Measurements from ENCODE around the gene CDHR1.

DNA sequence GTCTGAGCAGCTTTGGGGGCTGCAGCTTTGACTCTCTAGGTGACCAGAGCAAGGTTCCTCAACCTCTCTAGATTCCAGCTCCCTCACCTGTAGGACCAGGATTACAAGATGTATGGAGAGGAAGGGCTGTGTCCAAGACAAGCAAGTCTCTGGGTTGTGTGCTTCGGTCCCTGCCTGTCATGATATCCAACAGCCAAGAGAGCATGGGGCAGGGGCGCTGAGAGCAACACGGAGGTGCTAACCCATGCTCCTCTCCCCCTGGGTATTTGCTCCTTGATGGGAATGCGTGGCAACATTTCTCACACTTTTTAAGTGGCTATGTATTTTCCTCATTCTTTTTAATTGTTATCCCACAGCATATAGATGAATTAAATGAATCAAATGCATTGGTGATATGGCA lies 10.3 kb downstream of the CDHR1 start:
- no peak for TF ChIP-seq POLR2A (IDR thresholded peaks at IDR 0.05; ENCODE audit: low read depth)
- TF ChIP-seq POLR2AphosphoS5 (IDR thresholded peaks at IDR 0.05) = no peak
- TF ChIP-seq, protein P1, sequence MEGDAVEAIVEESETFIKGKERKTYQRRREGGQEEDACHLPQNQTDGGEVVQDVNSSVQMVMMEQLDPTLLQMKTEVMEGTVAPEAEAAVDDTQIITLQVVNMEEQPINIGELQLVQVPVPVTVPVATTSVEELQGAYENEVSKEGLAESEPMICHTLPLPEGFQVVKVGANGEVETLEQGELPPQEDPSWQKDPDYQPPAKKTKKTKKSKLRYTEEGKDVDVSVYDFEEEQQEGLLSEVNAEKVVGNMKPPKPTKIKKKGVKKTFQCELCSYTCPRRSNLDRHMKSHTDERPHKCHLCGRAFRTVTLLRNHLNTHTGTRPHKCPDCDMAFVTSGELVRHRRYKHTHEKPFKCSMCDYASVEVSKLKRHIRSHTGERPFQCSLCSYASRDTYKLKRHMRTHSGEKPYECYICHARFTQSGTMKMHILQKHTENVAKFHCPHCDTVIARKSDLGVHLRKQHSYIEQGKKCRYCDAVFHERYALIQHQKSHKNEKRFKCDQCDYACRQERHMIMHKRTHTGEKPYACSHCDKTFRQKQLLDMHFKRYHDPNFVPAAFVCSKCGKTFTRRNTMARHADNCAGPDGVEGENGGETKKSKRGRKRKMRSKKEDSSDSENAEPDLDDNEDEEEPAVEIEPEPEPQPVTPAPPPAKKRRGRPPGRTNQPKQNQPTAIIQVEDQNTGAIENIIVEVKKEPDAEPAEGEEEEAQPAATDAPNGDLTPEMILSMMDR (IDR thresholded peaks at IDR 0.05) = no peak
- TF ChIP-seq EP300 (IDR thresholded peaks at IDR 0.05) = no peak

All from esophagus muscularis mucosa (tissue), 4 donors.